HG03354 (cell line): Measurements from ENCODE around the gene STRBP.

Experiments
- ATAC-seq: cut with Tn5 transposase; IDR thresholded peaks from one replicate; pipeline ENCODE4 v1.9.1; 2021; ENCODE audit warnings: mild to moderate bottlenecking; ENCODE audit not compliant: unreplicated experiment, poor library complexity, severe bottlenecking

STRBP gene

DNA sequence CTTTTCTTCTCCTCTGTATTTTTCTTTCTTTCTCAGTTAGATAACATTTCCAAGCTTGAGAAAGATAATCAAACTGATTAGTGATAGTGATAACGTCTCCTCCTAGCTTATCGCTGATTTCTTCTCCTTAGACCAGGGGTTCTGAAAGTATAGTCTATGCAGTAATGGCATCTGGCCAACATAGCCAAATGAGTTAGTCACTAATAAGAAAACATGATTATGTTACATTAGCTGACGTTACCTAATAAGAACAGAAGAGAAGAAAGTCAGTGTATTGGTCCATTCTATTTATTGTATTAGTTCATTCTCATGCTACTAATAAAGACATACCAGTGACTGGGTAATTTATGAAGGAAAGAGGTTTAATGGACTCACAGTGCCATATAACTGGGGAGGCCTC lies 111.2 kb downstream of the STRBP start:
- no peak for ATAC-seq

DNA sequence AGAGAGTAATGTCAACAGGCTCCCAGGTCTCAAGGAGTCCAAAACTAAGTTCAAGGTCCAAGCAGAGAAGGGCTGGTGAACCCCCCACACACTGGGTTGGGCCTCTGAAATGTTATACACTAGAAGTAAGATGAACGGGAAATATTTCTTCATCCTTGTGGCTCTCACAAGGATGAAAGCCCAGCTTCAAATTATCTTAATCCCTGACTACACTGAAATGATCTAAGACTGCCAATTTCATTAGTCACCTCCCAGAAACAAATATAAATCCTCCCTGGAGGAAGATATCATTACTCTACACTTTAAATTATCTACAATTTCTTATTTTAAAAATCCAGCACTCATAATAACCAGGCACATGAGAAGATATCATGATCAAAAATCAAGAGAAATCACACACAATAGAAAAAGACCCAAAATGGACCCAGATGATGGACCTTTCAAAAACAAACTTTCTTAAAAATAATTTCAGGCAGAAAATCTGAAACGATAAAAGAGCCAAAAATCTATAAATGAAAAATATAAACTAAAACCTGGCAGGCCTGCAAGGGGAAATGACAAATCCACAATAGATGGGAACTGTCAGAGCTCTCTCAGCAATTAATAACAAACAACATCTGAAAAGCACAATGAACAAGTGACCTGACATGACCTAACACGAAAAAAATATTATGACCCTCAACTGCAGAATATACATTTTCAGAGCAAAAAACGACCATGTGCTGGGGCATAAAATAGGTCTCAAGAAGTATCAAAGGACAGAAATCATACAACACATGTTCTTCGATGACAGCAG lies 117.5 kb downstream of the STRBP start:
- ATAC-seq: no peak

DNA sequence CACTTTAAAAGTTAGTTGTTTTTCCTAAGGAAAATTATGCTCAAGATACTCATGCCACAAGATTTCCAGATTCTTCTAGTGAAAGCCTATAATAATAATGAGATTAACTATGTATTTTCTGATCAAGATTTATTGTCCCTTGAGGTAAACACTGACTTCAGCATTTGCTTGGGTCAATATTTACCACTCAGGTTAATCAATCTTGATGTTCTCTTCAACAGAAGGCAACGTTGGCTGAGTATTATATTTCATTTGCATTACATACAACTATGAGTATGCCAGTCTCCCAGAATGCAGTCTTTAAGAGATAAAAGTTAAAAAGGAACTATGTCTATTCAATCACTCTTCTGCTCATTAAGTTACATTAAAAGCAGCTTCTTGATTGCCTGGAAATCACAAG lies 119.3 kb downstream of the STRBP start:
- ATAC-seq: no peak

GRCh38 chr9:123138163-123138562 lies 130.2 kb downstream of the STRBP start:
- no peak for ATAC-seq

- no peak for ATAC-seq
Measured at GRCh38 chr9:123135430-123135829, 133.0 kb downstream of the STRBP start.

GRCh38 chr9:123132696-123133095 lies 135.7 kb downstream of the STRBP start:
- ATAC-seq: no peak

DNA sequence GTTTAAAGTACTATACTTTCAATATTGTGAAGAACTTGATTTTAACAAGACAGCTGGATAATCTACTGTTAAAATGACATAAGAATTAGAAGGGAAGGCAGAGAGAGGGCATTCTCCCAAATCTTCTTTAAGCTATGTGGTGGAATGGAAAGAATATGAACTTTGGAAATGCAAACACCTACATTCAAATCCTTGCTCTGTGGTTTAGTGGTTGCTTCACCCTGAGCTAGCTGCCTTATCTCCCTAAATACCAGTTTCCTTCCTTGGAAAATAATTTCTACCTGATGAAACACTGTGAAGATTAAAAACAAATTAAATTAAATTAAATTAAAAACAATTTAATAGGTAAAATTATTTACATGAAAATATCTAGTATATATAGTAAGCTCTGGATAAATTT lies 136.4 kb downstream of the STRBP start:
- no peak for ATAC-seq

DNA sequence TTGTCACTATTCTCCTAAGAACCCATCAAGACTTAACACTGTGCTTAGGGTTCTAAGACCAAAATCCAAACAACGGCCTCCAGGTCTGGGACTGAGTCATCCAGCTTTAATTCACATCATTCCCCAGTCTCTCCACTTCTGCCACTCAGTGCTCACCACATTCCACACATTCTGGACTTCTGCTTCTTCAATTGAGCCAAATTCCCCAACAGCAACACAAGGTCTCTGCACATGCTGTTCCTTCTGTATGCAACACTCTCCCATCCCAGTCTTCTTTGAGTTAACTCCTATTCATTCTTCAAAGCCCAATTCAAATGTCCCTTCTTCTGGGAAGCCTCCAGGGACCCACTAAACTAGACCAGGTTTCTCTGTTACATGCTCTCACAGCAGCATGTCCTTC lies 137.1 kb downstream of the STRBP start:
- ATAC-seq: no peak

- ATAC-seq: no peak
Measured at GRCh38 chr9:123129423-123129822, 139.0 kb downstream of the STRBP start.

DNA sequence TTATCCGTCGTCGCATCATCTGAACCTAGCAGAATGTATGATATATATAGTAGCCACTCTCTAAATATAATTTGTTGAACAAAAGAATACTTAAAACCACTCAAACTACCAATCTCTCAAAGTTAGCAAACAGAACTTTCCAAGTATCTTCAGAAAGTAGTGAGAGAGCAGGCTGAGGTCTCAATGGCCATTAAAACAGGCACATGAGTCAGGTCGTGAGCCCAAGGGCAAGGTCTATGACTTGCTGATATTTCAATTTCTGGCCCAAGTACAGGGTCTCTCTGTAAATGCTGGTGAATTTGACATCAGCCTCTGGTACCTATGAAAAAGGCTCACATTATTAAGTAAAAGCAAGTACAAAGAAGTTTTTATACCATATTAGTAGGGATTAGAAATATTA lies 139.8 kb downstream of the STRBP start:
- no peak for ATAC-seq

- ATAC-seq: no peak
Measured at GRCh38 chr9:123127512-123128075, 140.8 kb downstream of the STRBP start.

DNA sequence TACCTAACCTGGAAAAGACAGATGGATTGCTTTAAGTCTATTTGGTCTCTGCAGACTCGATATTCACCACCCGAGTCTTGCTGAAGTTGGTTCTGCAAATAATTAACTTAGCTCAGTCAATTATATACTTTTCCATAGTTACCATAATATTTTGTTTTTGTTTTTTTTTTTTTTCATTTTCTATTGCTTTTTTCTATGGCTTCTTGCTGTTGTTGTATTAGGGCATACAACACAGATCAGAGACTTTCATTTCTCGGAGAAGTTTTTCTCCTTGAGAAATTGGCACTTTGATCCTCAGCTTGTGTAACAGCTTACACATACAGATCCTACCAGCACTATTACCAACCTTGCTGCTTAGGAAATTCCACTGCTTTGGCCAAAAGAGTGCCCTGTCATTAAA lies 146.9 kb downstream of the STRBP start:
- ATAC-seq: no peak

GRCh38 chr9:123120953-123121352 lies 147.4 kb downstream of the STRBP start:
- no peak for ATAC-seq

- no peak for ATAC-seq
Measured at GRCh38 chr9:123120131-123120530, 148.3 kb downstream of the STRBP start.

- ATAC-seq: no peak
Measured at GRCh38 chr9:123119566-123119965, 148.8 kb downstream of the STRBP start.

DNA sequence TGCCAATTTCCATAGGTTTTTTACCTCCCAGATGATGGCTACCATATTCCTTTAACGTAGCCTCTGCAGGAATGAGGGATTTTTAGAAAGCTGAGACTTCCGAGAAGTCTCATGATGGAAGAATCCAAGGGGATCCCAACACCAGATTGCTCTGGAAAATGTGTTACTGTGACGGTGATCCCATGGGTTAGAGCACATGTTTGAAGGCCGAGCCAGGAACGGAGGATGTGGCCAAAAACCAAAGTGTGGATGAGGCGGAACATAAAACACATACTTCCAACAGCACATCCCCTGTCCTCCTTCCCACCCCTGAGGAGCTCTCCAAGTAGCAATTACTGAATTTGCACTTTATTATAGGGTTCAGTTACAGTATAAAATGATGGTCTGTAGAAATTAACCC lies 152.3 kb downstream of the STRBP start:
- no peak for ATAC-seq

GRCh38 chr9:123115146-123115913 lies 153.1 kb downstream of the STRBP start:
- ATAC-seq: no peak

GRCh38 chr9:123113185-123113584 lies 155.2 kb downstream of the STRBP start:
- no peak for ATAC-seq

GRCh38 chr9:123112015-123112975 lies 156.1 kb downstream of the STRBP start:
- no peak for ATAC-seq
